ENCODE measurements around the gene CTXND2.

DNA sequence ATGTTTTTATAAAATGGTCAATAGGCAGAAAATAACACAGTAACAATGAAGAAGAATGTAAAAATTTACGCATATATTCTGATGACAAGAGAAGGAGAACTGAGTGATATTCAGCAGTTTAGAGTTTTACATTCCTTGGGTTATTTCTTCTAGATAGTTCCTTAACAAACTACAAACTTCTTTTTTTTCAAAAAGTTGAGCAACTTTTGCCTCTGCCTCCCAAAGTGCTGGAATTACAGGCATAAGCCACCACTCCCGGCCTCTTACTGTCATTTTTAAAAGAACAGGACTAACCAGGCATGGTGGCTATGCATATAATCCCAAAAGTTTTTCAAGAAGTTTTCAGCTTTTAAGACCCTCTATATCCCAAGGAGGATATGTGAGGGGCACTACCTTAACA lies 43.5 kb upstream of the CTXND2 start:
- TF ChIP-seq EP300 (IDR thresholded peaks at IDR 0.05; ENCODE audit: borderline replicate concordance in 1 of 2, low read depth in 1 of 2, low read length in 1 of 2) (no peak), RAD21 (IDR thresholded peaks at IDR 0.05; ENCODE audit: low read length) (no peak), MXI1 (IDR thresholded peaks at IDR 0.05; ENCODE audit: low read depth, low read length) (no peak)
- TF ChIP-seq, protein P1, sequence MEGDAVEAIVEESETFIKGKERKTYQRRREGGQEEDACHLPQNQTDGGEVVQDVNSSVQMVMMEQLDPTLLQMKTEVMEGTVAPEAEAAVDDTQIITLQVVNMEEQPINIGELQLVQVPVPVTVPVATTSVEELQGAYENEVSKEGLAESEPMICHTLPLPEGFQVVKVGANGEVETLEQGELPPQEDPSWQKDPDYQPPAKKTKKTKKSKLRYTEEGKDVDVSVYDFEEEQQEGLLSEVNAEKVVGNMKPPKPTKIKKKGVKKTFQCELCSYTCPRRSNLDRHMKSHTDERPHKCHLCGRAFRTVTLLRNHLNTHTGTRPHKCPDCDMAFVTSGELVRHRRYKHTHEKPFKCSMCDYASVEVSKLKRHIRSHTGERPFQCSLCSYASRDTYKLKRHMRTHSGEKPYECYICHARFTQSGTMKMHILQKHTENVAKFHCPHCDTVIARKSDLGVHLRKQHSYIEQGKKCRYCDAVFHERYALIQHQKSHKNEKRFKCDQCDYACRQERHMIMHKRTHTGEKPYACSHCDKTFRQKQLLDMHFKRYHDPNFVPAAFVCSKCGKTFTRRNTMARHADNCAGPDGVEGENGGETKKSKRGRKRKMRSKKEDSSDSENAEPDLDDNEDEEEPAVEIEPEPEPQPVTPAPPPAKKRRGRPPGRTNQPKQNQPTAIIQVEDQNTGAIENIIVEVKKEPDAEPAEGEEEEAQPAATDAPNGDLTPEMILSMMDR (IDR thresholded peaks at IDR 0.05), result no peak
